IPS-11a (cell line): ENCODE measurements around the gene OR52K1.
"Not testable (repeated sequence)": the region's sequence is repeated elsewhere in the genome, so short reads cannot be mapped to it uniquely, and the experiment has no call there.

Source experiments
- H3K4me3 ChIP-seq: one replicate; pipeline ENCODE4 v1.5.1; 2013; ENCODE audit warnings: low read depth, low read length, control low read depth

The OR52K1 gene

DNA sequence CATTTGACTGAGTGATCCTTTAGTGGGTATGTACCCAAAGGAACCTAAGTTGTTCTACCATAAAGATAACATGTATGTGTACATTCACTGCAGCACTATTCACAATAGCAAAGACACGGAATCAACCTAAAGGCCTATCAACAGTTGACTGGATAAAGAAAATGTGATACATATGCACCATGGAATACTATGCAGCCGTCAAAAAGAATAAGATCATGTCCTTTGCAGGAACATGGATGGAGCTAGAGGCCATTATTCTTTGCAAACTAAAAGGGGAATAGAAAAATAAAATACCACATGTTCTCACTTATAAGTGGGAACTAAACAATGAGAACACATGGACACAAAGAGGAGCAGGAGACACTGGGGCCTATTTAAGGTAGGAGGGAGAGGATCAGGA lies 9.0 kb downstream of the OR52K1 start:
- H3K4me3 ChIP-seq, result not testable (repeated sequence)

DNA sequence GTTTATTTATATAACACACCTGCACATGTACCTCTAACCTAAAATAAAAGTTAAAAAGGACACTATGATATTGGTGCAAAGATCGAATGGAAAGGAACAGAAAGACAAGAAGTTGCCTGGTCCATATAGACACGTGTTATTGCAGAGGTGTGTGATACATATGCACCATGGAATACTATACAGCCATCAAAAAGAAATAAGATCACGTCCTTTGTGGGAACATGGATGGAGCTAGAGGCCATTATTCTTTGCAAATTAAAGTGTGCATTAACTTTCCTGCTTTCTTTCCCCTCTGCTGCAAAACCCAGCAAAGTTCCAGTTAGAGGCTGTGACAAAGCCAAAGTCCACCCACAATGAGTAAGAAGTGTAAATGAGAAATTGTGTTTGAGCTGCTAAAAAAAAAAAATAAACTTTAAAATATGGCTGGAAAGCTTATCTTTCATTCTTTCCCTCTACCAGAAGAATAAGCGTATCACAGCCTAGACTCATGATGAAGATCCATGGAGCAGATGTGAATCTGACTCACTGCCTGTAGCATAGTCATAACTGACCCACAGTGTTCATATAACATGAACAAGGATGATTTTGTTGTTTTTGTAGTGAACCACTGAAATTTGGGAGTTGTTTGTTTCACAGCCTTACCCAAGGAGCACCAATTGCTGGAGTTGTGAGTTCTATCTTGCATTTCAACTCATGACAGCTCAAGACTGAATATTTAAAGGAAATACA lies 9.6 kb downstream of the OR52K1 start:
- no peak overlapping the region for H3K4me3 ChIP-seq

DNA sequence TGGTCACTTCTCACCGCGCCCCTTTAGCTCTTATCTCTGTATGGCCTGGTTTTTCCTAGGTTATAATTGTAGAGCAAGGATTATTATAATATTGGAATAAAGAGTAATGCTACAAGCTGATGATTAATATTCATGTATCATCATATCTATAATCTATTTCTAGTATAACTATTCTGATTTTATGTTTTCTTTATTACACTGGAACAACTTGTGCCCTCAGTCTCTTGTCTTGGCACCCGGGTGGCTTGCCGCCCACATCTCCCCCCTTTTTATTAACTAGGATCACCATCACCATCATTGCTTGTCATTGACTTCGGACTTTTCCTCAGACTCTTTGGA lies 11.0 kb downstream of the OR52K1 start:
- no peak overlapping the region for H3K4me3 ChIP-seq

DNA sequence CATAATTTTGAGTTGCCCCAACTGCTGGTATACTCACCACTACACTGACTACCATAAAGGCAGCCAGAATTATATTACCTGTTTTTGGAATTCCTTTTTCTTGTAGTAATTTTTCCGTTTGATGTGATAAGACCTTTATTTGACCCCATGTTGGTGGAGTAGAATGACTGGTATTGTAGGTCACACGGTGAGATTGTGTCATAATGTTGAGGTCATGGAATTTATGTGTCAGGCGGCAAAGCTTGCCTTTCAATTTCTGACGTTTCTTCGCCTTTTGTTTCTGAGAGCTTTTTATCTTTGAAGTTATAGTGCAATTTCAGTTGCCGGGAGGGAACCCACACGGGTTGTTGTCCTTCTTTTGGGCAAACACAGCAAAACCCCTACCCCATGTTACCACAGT lies 13.0 kb downstream of the OR52K1 start:
- H3K4me3 ChIP-seq, result no peak overlapping the region

DNA sequence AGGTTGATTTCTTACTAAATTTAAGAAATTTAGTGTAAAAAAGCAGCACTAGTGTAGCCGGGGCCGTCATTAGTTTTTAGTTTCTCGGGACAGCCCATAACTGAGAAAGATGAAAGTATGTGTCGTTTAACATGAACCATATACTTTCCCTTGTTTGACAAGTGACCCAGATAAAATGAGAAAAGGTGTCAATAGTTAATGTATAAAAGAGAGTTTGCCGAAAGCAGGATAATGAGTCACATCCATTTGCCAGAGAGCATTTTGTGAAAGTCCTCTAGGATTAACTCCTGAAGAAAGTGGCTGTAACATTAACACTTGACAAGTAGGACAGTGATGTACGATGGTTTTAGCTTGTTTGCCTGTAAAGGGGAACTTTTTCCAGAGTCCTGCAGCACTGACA lies 13.5 kb downstream of the OR52K1 start:
- H3K4me3 ChIP-seq, result no peak overlapping the region

DNA sequence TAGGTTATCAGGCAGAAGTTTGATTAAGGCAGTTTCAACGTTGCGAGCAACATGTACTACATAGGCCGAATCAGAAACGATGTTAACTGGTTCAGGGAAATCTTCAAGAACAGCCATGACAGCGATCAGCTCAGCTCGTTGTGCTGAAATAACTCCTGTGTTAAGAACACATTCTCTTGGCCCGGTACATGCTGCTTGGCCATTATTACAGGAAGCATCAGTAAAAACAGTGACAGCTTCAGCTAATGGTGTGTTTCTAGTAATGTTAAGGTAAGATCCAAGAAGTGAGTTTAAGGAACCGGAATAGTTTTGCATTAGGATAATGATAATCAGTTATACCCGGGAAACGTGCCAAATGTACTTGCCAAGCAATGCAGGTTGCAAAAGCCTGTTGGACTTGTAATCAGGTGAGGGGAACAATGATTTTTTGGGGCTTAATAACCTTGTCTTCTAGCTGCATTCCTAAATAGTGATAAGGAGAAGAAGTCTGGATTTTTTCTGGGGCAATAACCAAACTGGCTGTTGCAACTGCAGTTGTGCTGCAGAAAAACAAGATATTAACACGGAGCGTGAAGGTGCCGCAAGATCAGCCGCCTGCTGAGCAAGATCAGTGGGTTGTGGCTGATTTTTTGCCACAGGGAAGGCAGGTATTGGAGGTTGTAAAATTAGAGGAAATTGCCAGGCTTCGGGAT lies 14.3 kb downstream of the OR52K1 start:
- H3K4me3 ChIP-seq, result no peak overlapping the region

DNA sequence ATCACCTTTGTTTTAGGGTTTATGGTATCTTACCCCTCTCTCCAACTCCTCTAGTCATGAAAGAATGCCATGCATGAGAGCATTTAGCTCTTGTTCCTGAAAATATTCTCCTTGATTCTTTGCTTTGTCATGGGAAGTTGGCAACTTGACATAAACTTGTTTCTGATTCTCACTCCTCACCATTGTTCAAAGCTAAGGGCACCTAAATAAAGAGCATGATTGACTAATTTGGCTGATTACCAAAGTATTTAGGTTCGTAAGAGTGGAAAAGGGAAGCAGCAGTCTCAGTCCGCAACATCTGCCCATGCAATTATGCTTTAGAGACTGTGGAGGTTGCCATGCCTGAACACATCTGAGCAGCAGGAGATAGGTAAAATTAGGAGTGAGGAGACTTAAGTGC lies 26.4 kb downstream of the OR52K1 start:
- H3K4me3 ChIP-seq, result no peak overlapping the region

DNA sequence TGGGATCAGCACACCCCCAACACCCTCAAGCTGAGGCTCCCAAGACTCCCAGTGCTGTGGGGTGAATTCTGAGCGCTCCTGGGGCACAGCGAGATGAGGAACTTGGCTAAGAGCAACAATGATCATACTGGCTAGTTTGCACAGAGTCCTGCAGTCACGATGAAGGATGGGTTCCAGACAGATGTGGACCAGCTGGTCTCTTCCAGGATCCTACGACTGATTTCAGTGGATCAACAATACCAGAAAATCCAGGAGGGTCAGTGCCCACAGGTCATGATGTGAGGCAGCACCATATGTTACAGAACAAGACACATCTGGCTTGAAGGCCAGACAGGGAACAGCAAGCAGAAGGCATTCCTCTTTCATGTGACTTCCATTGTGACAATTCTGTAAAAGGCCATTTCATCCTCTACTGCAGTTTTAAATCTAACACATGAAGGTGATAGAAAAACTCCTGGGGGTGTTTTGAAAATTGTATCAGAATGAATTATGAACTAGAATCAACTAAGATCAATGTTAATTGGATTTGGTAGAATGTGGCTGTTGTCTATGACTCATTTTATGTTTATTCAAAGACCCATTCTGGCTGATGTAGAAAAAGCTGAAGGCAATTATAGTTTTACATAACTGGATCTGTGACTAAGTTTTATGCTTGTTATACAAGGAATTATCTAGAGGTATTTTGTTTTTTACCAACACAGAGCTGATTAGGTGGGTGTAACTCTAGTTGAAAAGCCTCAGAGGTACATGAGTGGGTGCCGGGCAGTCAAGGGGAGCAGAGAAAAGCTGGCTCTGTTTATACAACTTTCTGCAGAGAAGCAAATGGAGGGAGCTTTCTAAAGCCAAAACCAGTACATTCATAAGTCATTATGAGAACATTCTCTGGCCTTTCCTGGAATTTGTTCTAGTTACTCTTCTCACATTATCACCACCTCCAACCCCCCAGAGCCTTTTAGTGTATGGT lies 29.1 kb downstream of the OR52K1 start:
- H3K4me3 ChIP-seq, result no peak overlapping the region

DNA sequence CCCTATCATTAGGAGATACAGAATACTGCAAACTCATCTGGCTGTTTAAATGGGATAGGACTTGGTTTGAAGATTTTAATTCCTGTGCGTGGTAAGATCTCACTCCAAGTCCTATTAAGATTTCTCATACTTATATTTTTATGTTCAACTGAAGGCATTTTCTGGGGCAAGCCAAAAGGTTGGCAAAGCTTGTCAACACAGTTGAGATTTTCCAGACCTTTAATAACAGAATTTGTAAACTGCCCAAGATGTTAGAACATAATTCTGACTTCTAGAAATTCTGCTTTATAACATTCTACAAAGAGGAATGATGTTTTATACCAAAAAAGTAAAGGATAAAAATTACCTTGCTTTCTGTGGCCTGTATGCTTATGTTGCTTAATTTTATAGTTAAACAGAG lies 31.8 kb downstream of the OR52K1 start:
- H3K4me3 ChIP-seq, result no peak overlapping the region

DNA sequence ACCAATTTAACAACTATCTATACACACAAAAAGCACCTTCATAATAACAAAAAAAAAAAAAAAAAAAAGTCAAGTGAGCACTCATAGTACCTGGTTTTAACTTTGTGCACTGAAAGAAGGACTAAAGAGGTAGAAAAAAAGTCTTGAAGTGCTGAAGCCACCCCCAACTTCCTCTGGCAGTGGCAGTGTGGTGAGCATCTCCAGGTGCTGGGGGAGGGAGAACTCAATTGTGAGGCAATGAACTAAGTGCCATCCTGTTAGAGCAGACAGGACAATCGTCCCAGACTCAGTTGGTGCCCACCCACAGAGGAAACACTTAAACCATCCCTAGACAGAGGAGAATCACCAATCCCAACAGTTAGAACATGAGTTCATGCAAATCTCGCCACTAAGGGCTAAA lies 39.9 kb downstream of the OR52K1 start:
- no peak overlapping the region for H3K4me3 ChIP-seq

DNA sequence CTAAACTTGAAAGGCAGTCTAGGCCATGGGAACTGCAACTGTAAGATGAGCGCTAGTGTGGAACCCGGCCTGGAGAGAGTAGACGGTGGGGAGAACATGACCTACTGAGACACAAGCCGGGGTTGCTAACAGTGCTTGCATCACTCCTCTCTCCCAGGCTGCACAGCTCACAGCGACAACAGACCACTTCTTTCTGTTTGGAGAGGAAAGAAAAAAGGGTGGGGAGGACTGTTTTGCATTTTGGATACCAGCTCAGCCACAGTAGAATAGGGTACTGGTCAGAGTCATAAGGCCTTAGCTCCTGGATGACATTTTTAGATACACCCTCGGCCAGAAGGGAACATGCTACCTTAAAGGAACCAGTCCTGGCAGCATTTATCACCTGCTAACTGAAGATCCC lies 40.3 kb downstream of the OR52K1 start:
- no peak overlapping the region for H3K4me3 ChIP-seq

DNA sequence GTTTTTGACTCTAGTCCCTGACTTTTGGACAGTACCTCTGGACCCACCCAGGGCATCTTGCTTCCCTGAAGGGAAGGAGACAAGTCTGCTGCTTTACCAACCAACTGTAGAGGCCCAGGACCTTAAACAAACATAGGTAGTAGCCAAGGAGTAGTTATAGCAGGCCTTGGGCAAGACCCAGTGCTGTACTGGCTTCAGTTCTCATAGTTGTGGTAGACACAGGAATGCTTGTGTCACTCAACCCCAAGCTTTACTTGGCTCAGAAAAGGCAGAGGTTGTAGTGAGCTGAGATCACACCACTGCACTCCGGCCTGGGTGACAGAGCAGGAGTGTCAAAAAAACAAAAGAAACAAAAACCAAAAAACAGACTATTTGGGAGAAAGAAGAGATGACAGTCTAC lies 41.2 kb downstream of the OR52K1 start:
- no peak overlapping the region for H3K4me3 ChIP-seq

DNA sequence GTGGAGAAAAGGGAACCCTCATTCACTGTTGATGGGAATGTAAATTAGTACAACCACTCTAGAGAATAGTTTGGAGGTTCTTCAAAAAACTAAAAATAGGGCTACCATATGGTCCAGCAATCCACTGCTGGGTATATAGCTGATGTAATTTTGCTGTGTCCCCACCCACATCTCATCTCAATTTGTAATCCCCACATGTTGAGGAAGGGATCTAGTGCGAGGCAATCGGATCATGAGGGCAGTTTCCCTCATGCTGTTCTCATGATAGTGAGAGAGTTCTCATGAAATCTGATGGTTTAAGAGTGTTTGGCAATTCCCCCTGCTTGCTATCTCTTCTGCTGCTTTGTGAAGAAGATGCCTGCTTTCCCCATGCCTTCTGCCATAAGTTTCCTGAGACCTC lies 45.5 kb downstream of the OR52K1 start:
- H3K4me3 ChIP-seq, result no peak overlapping the region

DNA sequence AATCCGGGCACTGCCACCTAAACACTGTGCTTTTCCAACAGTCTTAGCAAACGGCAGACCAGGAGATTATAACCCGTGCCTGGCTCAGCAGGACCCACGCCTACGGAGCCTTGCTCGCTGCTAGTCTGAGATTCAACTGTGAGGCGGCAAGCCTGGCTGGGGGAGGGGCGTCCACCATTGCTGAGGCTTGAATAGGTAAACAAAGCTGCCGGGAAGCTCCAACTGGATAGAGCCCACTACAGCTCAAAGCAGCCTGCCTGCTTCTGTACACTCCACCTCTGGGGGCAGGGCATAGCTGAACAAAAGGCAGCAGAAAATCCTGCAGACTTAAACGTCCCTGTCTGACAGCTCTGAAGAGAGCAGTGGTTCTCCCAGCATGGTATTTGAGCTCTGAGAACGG lies 49.2 kb downstream of the OR52K1 start:
- not testable (repeated sequence) for H3K4me3 ChIP-seq

DNA sequence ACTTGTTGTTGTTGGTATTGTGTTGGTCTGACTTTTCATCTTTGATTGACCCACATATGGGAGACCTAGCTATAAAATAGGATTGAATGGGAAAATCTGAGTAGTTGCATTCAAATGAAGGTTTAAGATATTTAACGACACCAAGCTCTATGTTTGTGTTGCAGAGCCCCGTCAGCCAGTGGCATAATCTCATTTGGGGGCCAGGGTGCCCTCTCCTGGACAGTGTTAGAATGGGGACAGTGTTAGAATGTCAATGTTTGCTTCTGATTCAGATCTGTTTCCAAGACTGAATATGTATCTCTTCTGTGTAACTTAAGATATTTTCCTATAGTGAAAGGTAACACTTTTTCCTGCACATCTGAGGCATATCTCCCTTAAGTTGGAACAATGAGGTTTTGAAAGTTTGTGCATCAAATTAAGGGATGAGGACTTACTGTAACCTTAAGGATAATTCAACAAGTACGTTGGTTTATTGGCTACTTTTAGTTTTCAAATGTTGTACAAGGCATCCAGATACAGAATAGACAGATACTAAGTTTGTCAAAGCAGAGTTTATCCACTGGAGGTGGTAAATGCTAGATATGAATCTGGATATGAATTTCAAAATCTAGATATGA lies 57.3 kb downstream of the OR52K1 start:
- no peak overlapping the region for H3K4me3 ChIP-seq

DNA sequence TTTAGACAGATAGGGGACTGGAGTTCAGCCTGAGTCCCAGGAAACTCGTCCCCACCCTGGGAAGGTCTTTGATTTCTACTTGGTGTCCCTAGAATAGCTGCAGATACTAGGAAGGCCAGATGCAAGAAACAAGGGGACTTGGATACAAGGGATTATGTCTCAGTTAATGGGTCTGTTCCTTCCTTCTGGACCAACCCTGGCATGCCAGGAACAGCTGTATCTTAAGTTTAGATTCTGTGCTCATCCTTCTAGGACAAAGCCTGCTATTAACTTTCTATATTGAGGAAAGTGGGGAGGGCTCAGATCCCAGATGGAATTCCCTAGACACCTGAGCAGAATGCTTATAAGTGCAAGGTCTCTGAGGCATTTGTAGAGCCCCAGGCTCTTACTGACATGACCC lies 58.6 kb downstream of the OR52K1 start:
- no peak overlapping the region for H3K4me3 ChIP-seq
